ENCODE measurements around the gene ELAC1. TPM values are rescaled to one million over a fixed set of nuclear protein-coding genes. Genes with fewer than 3 reads are reported as not detected.

ELAC1 gene
- polyA plus RNA-seq, 1 donor (not counting 4 experiments of a cell fraction or from before 2014, with no cell fraction given), result 8.3 TPM

DNA sequence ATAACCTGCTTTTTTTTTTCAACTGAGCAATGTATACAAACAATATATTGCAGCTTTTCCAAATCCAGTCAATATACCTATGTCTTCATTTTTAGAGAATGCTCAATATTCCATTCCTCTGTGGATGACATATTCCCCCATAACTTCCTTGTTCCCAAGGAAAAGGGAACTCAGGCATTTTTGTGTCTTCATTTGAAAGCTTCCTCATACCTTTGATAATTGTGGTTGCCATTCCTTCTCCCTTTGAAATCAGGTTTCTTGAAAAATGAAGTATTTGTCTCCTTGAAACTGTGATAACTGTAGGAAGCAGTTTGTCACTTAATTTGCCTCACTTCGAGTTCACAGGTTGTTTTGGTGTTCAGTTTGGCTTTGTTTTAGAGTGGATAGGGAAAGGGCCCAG, 13.5 kb downstream of the ELAC1 start:
- Histone ChIP-seq H4K20me1 (ENCODE audit: control insufficient read depth, extremely low read depth, insufficient read depth, low read length) (no peaks in the 10 kb centered on the region), H3K4me3 (ENCODE audit: control insufficient read depth in 2 of 3, extremely low read depth in 1 of 3, insufficient read depth in 2 of 3, low read depth in 1 of 3, low read length in 3 of 3) (no peak overlapping the region), H3K36me3 (ENCODE audit: control insufficient read depth in 2 of 2, extremely low read depth in 1 of 2, insufficient read depth in 2 of 2, low read length in 2 of 2) (peaks cover 2 to 6% of the 10 kb centered on the region in 2 experiments), H3K9me1 (ENCODE audit: control insufficient read depth, extremely low read depth, insufficient read depth, low read length) (no peaks in the 10 kb centered on the region), H3K4me2 (ENCODE audit: control insufficient read depth, extremely low read depth, insufficient read depth, low read depth, low read length) (no peak overlapping the region), H3K4me1 (ENCODE audit: control insufficient read depth, extremely low read depth, insufficient read depth, low read length) (peaks cover 4% of the 10 kb centered on the region), H3K79me2 (ENCODE audit: control insufficient read depth, insufficient read depth, low read length) (no peaks in the 10 kb centered on the region), H2AFZ (ENCODE audit: control insufficient read depth, low read length) (no peak overlapping the region), H3K9me3 (ENCODE audit: control insufficient read depth, low read depth, low read length) (peaks cover 3% of the 10 kb centered on the region), H3K27ac (ENCODE audit: control insufficient read depth, insufficient read depth, low read length) (no peak overlapping the region), H3K27me3 (ENCODE audit: control insufficient read depth, extremely low read depth, insufficient read depth, low read length) (no peaks in the 10 kb centered on the region), H3K9ac (ENCODE audit: control insufficient read depth, extremely low read depth, insufficient read depth, low read length) (no peak overlapping the region)
- TF ChIP-seq EZH2 (IDR thresholded peaks at IDR 0.05; ENCODE audit: low read length), result no peak
- TF ChIP-seq, protein P1, sequence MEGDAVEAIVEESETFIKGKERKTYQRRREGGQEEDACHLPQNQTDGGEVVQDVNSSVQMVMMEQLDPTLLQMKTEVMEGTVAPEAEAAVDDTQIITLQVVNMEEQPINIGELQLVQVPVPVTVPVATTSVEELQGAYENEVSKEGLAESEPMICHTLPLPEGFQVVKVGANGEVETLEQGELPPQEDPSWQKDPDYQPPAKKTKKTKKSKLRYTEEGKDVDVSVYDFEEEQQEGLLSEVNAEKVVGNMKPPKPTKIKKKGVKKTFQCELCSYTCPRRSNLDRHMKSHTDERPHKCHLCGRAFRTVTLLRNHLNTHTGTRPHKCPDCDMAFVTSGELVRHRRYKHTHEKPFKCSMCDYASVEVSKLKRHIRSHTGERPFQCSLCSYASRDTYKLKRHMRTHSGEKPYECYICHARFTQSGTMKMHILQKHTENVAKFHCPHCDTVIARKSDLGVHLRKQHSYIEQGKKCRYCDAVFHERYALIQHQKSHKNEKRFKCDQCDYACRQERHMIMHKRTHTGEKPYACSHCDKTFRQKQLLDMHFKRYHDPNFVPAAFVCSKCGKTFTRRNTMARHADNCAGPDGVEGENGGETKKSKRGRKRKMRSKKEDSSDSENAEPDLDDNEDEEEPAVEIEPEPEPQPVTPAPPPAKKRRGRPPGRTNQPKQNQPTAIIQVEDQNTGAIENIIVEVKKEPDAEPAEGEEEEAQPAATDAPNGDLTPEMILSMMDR (optimal IDR thresholded peaks at IDR 0.05 in 1 of 3, IDR thresholded peaks at IDR 0.05 in 1 of 3, conservative IDR thresholded peaks at IDR 0.05 in 1 of 3; ENCODE audit: extremely low read depth in 1 of 3, insufficient read depth in 2 of 3, low read length in 3 of 3), result no peak
- dilution Hi-C loops (cut with MboI; ENCODE audit: extremely low pct_ligation_motif_present, low sequenced_read_pairs), result no loop called here
- FAIRE-seq (no peak), DNase-seq (ENCODE audit: low read depth, low spot score) (no peak)

GRCh38 chr18:50982086-50982801, 14.4 kb downstream of the ELAC1 start:
- peaks cover 9% of the 10 kb centered on the region for H3K4me1 ChIP-seq (ENCODE audit: control insufficient read depth, extremely low read depth, insufficient read depth, low read length)
- H3K9me3 ChIP-seq (ENCODE audit: control insufficient read depth, low read depth, low read length), result no peaks in the 10 kb centered on the region
- H3K9me1 ChIP-seq (ENCODE audit: control insufficient read depth, extremely low read depth, insufficient read depth, low read length), result no peaks in the 10 kb centered on the region
- DNase-seq (ENCODE audit: low read depth, low spot score) (no peak), FAIRE-seq (no peak)
- dilution Hi-C loops (cut with MboI; ENCODE audit: extremely low pct_ligation_motif_present, low sequenced_read_pairs), result no loop called here
- H3K4me2 ChIP-seq (ENCODE audit: control insufficient read depth, extremely low read depth, insufficient read depth, low read depth, low read length), result no peak overlapping the region
- no peak for TF ChIP-seq EZH2 (IDR thresholded peaks at IDR 0.05; ENCODE audit: low read length)
- TF ChIP-seq, protein P1 (optimal IDR thresholded peaks at IDR 0.05 in 1 of 3, IDR thresholded peaks at IDR 0.05 in 1 of 3, conservative IDR thresholded peaks at IDR 0.05 in 1 of 3; ENCODE audit: extremely low read depth in 1 of 3, insufficient read depth in 2 of 3, low read length in 3 of 3), result no peak
- no peak overlapping the region for H3K9ac ChIP-seq (ENCODE audit: control insufficient read depth, extremely low read depth, insufficient read depth, low read length)
- peaks cover 1 to 2% of the 10 kb centered on the region in 2 experiments for H3K36me3 ChIP-seq (ENCODE audit: control insufficient read depth in 2 of 2, extremely low read depth in 1 of 2, insufficient read depth in 2 of 2, low read length in 2 of 2)
- H3K27ac ChIP-seq (ENCODE audit: control insufficient read depth, insufficient read depth, low read length), result no peak overlapping the region
- H3K27me3 ChIP-seq (ENCODE audit: control insufficient read depth, extremely low read depth, insufficient read depth, low read length), result no peaks in the 10 kb centered on the region
- no peaks in the 10 kb centered on the region for H4K20me1 ChIP-seq (ENCODE audit: control insufficient read depth, extremely low read depth, insufficient read depth, low read length)
- H2AFZ ChIP-seq (ENCODE audit: control insufficient read depth, low read length), result no peak overlapping the region
- H3K79me2 ChIP-seq (ENCODE audit: control insufficient read depth, insufficient read depth, low read length), result no peaks in the 10 kb centered on the region
- H3K4me3 ChIP-seq (ENCODE audit: control insufficient read depth in 2 of 3, extremely low read depth in 1 of 3, insufficient read depth in 2 of 3, low read depth in 1 of 3, low read length in 3 of 3), result no peak overlapping the region
